ENCODE results near the gene SHISA9.
A peak's percentile ranks its signal among the peaks of the same experiment; 100 is the strongest.

SHISA9 gene

DNA sequence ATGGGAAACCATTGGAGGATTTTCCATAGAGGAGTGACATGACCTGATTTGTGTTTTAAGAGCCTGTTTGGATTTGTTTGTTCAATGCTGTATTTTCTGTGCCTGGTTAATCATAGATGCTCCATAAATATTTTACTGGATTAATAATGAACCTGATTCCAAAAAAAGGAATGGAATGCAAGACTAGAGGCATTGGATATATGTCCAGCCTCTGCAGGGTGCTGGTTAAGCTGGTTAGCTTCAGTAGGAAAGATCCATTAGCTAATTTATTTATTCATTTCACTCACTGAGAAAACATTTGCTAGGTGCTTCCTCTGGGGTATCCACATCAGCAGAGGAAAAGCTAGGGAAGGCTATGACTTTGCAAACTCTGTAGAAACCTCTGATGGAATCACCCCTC lies 57.7 kb downstream of the SHISA9 start:
- DNase-seq = no peak

DNA sequence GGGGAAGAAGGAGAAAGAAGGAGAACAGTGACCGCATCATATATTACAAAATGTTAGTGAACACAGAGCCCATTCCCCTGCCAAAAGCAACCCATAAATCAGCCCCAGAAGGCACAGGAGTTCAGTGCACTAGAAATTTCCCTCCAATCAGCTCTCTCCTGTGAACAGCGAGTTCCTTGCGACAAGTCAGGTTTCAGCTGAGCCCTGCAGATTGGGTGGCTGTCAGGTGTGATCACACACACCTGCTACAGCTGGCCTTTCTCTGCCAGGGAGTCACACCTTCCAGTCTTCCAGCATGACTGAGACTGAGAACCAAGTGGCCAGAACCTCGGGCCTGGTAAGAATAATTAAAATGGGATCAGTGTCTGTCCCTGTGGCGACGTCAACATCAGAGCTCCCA lies 60.2 kb downstream of the SHISA9 start:
- no peak for DNase-seq

DNA sequence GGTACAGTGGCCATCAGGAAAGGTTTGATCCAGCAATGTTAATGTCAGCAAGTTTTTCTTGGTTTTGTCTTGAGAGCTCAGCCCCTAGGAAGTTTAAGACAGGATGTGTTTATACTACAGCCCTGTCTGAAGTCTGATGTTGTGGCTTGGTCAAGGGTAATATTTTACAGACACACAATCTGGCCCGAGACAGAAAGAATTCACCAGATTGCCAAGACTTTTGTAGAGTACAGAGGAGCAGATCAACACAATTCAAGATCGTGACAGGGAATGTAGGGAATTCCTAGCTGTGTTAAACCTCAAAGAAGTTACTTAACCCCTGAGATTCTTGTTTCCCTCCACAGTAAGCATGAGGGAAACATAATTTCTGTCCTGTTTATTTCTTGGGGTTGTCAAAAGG lies 63.1 kb downstream of the SHISA9 start:
- no peak for DNase-seq

DNA sequence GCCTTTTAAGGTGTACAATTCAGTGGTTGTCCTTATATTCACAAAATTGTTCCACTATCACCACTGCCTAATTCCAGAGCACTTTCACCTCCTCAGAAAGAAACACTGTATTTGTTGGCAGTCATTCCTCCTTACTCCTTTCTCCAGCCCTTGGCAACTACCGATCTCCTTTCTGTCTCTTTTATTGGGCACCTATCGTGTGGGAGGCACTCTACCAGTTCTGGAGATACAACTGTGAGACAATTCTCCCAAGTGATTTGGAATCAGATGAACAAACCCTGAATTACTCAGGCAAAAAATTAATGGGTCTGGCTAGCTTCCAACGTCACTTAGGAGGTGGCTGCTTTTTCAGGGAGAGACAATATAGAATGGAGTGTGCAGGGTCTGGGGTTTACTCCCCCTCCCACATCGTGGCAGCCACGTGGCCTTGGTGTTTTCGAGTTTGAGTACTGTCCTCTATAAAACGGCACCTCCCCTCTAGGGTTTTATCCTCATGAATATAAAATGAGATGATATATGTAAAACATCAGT lies 63.9 kb downstream of the SHISA9 start:
- DNase-seq = peak; percentile 85

DNA sequence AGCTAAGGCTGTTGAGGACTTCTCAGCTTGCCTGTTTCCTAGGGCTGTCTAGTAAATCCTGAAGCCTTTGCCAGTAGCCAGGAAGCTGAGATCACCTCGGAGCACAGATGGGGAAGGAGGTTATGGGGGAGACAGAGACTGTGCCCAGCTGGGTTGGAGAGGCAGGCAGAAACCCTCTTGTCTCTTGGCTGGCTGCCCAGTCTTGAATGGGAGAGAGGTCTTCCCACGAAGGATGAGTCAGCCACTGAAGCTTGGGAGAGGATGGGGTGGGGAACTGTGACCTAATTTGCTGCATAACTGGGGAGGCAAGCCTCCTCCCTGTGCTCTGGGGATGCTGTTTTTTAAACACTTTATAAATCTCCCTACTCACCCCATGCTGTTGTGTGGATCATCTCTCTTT lies 69.8 kb downstream of the SHISA9 start:
- peak; percentile 92 for DNase-seq

DNA sequence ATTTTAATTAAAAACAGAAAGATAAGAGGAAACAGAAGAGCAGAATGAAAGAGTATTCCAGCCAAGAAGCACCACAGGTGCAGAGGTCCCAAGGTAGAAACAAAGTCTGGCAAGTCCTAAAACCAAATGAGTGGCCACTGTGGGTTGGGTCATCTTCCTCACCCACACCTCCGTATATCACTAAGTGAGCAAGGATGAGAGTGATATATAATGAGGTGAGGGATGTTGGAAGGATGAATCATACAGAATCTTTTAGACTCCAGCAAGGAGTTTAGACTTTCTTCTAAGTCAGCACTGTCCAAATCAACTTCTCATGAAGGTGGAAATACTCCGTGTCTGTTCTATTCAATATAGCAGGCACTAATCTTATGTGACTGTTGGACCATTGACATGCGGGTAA lies 70.8 kb downstream of the SHISA9 start:
- DNase-seq = no peak

DNA sequence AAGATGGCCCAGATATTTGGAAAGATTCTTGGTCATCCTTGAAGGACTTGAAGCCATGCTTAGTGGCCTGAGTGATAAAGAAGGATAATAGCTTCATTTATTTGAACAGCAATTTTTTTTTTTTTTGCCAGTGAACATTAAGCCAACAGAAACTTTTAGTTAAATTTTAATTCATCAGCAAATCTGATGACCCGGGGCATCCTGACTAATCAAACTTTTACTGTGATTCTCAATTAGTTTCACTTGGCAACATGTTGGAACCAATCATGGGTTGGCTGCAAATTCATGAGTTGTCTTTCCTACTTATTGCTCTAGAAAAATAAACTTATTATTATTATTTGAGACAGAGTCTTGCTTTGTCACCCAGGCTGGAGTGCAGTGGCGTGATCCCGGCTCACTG lies 74.4 kb downstream of the SHISA9 start:
- DNase-seq = no peak

DNA sequence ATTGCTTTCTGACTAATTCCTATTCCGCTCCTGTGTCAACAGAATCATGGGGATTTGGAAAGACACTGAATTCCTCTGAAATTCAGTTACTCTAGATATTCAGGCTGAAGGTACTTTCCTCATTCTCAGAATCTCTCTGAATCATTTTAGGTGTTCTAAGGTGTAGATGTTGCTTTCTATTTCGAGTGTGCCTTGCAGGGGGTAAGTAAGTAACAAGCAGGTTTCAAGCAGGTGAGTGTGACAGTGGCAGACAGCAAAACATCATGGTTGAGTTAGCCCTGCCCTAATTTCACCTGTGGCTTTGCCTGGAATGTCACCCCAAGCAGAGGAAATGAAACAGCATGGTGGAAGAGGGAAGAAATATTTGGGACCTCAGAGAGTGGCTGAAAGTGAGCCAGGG lies 75.1 kb downstream of the SHISA9 start:
- DNase-seq = no peak

DNA sequence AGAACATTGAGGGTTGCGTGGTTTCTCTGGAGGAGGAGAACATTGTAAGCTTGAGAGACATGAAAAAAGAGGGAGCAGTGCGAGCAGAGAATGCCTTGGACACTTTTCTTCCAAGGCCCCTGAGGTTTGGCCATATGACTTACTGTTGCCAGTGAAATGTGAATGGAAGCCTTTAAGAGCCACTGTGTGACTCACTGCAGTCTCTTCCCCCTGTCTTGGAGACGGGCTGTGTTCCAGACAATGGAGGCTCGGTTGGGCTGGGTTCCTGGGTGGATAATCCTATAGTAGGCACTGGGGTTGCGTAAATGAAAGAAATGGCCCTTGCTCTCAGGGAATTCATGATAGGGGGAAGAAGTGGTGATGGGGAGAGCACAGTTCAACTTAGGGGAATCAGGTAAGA lies 75.5 kb downstream of the SHISA9 start:
- no peak for DNase-seq

DNA sequence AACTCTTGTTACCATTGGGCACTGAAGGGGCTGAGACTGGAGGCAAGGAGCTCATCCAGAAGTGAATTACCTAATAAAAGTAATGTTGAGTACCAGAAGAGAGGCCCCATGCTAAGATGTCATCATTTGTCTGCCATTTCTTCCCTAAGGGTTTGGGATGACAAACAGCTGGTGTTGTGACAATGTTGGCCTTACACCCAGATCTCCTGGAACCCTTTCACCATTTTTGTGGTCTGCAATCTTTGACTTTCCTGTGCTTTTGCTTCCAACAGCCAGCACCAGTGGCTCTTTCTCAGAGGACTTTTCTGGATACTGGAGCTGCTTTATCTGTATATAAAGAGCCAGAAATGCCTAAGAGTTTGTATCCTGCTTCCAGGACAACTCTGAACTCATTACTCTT lies 84.1 kb downstream of the SHISA9 start:
- DNase-seq = no peak

DNA sequence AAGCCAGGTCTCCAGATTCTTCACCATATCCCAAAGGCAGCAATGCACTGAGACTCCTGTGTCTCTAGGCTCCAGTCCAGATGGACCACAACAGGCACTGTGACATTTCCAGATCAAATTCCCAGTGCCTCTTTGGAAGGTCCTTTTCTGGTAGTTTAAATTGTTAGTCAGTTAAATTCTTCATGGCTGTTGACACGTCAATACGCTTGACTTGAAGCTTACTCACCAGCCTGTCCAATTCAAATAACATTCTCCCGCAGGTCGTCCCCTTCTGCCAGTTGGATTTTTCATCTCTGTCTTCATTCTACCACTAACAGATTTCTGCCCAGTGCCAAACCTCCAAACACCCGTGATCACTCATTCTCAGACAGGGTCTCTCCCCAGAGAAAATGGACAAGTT lies 86.7 kb downstream of the SHISA9 start:
- DNase-seq = no peak

DNA sequence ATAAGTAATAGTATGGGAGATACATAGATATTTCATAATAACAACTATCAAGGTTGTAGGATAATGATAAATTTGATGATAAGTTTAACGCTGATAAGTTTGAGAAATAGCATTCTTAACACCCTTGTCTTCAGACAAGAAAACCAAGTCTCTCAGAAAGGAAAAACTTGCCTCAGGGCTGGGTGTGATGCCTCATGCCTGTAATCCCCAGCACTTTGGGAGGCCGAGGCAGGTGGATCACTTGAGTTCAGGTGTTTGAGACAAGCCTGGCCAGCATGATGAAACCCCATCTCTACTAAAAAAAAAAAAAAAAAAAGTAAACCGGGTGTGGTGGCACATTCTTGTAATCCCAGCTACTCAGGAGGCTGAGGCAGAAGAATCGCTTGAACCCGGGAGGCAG lies 90.7 kb downstream of the SHISA9 start:
- no peak for DNase-seq

DNA sequence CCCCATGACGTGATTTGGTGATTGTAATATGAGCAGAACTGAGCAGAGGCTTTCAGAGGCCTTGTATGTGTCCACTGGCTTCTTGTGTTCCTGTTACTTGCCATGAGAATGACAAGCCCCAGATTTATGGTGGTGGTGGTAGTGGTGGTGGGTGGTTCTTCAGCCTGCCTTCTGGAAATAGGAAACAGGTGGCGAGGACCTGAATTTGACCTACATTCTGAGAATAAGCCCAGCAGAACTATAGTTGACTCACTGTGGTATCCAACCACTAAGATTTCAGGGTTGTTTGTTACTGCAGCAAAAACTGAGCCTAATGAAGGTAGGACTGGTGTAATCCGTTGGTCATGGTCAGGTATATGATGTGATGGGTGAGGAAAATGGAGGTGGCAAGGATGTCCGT lies 93.0 kb downstream of the SHISA9 start:
- DNase-seq = no peak

DNA sequence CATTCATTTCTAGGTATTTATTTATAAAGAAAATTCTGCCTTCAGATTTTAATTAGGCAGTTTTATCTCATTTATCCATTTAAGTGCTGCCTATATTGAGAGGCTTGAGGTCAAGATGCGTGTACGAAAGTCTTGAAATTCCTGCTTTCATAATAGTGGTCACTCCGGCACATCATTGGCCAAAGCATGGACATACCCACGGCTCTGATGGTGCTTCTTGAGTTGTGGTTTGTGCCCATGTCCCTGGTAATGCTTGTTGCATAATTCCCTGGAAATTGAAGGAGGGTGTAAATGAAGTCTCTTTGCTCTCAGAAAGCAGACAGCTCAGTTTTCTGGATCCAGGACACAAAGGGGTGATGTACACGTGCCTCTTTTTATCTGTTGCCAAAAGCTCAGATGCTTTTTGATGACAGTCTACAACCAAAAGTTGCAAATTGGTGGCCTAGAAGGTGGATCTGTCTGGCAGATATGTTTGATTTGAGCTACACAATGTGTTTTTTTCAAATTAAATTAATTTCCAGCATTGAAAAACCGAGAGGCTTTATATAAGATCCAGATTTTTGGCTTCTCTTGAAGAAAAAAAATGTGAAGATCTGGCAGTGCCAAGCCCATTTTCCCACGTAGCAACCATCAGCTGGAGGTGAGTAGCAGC lies 94.4 kb downstream of the SHISA9 start:
- no peak for DNase-seq

DNA sequence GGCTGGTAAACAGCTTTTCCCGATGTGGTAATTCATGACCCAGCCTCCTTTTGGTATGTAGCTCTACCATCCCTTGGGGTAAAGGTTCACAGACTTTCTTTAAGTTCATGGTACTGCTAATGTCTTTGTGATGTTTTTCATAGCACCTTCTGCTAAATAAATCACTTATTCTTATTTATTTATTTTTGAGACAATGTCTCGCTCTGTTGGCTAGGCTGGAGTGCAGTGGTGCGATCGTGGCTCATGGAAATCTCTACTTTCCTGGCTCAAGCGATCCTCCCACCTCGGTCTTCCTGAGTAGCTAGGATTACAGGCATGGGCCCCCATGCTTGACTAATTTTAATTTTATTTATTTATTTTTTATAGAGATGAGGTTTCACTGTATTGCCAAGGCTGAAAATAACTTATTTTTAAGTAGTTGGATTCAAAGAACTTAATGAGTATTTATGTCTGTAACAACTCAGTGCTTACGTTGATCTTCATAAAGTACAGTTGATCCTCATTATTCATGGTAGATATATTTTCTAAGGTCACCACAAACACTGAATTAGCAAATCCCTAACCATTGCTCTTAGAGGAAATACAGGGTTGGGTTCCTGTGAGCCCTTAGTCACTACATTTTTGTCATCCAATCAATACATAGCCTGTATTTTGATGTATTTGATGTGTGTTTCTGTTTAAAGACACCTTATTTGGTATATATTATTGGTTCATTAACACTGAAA lies 97.1 kb downstream of the SHISA9 start:
- DNase-seq = no peak

DNA sequence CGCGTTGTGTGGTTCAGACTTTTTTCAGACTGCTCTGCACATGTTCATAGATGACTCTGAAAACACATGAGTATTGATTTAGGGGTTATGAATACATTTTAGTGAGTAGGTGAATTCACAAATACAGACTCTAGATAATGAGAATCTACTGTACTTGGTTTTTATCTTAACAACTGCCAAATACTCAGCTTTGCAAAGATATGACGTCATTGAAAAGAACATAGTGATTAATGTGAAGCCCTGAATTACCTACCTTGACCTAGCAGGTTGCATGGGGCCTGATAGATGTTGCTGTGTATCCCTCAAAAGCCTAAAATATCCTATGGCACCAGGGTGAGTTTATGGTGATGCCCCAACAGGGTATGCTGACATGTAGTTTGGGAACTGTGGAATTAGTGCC lies 98.0 kb downstream of the SHISA9 start:
- DNase-seq = no peak

DNA sequence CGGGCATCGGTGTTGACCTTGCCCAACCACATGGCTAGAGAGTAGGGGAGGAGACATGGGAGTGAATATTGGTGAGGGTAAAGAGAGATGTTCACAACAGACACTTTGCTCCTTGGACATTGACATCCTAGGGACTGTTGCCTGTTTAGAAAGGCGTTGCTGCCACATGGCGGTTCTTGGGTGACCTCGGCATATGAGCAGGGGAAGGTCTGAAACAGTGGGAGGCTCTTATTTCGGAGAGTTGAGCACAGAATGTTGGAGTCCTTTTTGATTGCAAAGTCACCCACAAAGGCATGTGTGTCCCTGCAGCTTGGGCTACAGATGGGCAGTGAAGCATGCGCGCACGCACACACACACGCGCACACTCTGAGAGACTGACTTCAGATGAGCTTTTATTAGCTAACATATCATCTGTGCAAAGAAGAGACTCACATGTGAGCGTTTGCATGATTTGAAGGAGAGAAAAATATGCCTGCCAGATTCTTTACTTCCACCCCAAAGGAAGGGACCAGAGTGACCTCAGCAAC lies 104.4 kb downstream of the SHISA9 start:
- DNase-seq = no peak

DNA sequence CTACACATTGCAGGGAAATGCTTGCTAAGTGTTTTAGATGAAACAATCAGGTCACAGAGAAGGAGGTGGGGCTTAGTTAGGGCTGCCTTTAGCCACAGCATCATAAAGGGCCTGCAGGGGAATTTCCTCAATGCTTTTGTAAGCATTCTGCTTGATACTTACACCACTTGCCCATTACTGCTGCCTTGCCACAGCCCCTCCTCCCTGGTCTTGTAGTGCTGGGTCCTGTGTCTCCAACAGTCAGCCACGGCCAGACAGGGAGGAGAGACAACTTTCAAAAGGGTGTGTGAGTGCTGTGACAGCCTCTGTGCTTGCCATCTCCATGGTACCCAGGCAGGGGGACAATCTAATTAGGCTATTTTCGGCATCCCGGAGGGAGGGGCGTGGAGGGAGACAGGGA lies 111.2 kb downstream of the SHISA9 start:
- no peak for DNase-seq

DNA sequence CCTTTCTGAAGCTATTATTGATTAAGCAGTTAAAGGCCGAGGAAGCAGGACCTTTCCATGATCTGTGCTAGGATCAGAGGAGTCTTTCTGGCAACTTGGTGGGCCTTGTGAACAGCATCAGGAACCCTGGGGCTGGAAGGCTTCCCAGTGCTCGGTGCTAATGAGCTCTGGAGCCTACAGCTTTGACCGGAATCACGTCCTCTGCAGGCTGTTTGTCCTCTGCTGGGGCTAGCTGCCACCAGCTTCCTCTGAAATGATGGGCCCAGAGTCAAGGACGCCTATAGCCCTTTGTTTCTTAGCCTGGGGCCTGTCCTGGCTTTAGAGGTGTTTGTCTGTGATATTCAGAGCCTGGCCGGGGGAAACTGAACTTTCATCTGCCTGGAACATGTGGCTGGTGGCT lies 111.6 kb downstream of the SHISA9 start:
- DNase-seq = no peak

DNA sequence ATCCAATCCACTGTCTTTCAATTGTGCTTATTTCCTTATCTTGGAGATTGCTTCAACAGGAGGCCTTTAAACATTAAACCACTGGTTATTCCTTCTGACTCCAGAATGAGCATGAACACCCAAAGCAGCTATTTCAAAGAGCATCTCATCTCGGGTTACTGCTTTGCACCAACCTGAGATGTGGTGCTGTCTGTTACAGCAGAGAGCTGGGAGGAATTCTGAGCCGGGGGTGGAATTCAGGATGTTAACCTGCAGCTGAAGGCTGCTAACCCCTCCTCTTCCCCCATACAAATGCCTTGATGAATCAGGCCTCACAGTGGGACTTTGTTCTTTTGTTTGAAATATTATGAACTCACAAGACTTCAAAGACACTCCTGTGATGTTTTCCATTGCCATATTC lies 113.1 kb downstream of the SHISA9 start:
- DNase-seq = no peak

DNA sequence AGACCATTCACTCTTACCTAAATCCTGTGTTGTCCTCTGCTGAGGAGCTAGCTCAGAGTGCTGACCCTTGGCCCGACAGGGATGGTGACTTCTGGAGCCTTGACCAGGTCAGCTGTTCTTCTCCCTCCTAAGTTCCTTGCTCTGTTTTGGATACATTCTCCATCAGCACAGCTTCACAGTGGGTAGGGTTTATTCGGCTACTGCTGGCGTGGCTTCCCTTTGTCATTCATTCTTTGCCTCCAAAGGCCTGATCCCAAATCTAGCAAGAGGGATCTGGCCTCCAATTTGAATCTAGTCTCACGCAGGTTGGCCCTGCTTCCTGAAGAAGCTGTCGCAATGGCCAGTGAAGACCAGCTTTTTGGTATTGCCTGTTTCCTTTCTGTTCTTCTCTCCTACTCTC lies 116.6 kb downstream of the SHISA9 start:
- no peak for DNase-seq

DNA sequence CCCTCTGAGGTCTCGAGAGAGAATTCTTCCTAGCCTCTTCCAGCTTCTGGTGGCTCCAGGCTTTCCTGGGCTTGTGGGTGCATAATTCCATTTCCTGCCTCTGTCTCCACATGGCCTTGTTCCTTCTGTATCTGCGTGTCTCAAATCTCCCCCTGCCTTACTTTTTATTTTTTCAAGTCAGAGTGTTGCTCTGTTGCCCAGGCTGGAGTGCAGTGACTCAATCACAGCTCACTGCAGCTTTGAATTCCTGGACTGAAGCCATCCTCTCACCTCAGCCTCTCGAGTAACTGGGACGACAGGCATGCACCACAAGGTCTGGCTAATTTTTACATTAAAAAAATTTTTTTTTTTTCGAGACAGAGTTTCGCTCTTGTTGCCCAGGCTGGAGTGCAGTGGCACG lies 120.6 kb downstream of the SHISA9 start:
- DNase-seq = no peak

DNA sequence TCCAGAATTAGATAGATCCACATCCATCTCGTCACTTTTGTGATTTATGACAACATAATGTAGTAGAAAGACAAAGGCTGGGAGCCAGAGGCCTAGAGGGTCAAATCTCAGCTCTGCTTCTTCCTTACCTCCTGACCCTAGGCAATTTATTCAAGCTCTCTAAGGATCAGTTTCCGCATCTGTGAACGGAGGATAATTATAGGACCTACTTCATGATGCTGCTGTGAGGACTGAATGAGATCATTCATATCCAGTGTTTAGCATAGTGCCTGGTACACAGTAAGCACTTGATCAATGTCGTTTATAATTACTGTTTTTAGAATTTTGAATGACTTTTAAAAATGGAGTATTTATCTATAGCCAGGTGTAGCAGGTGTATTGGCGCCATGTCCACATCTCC lies 128.4 kb downstream of the SHISA9 start:
- DNase-seq = no peak

DNA sequence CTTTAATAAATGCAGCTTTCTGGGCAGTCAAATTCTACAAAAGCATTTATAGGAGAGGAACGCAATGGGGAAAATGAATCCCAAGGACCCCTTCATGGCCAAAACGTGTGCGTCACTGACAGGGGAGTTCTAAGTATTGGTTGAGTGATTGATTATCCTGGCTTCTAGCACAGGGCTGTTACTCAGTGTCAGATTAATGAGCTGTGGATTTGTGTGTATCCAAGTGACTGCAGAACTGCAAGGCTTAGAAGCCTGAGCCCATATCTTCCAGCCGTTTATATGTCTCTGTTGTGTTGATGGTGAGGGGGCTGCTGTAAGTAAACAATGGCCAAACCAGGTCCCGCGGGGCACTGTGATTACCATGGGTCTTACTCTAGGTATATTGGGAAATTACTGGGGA lies 129.4 kb downstream of the SHISA9 start:
- DNase-seq = no peak

DNA sequence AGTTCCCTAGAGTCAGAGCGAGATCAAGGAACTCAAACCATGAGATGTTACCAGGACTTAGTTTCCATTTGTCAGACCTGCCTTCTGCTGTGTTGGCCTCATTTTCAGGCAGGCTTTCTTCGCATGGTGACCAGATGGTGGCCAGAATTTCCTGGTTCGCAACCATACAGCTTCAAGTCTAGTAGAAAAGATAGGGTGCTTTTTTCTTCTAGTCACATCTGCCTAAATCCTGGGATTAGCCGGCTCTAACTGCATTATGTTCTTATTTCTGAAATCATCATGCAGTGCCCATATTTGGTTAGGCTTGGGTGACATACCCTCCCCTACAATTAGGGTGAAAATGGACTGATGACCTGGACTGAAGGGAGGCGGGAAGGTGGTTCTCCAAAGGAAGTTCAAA lies 131.5 kb downstream of the SHISA9 start:
- no peak for DNase-seq
